HFFc6 (cell line): ENCODE measurements around the gene PPP2R5E. TPM values are rescaled to one million over a fixed set of nuclear protein-coding genes. Genes with fewer than 3 reads are reported as not detected.

Experiments
- DNase-seq: peaks from one replicate; pipeline ENCODE4 v3.0.0-alpha.2; 2018
- H3K27ac Mint-ChIP-seq: 2 replicates; pipeline ENCODE4 v1.8.0; 2020; ENCODE audit warnings: mild to moderate bottlenecking, mixed read lengths
- H3K27me3 Mint-ChIP-seq: 2 replicates; pipeline ENCODE4 v1.8.0; 2021; ENCODE audit warnings: mild to moderate bottlenecking, moderate library complexity, mixed read lengths; ENCODE audit not compliant: insufficient read depth
- H3K36me3 Mint-ChIP-seq: 2 replicates; pipeline ENCODE4 v1.8.0; 2021; ENCODE audit warnings: low read depth, mixed read lengths
- H3K4me1 Mint-ChIP-seq: 2 replicates; pipeline ENCODE4 v1.8.0; 2020; ENCODE audit warnings: low read depth, mixed read lengths
- H3K4me3 Mint-ChIP-seq: 2 replicates; pipeline ENCODE4 v1.8.0; 2020; ENCODE audit warnings: mild to moderate bottlenecking, moderate library complexity, mixed read lengths
- H3K9me3 Mint-ChIP-seq: 2 replicates; pipeline ENCODE4 v1.8.0; 2020; ENCODE audit warnings: mild to moderate bottlenecking, mixed read lengths
- total RNA-seq, 6 experiments: library from RNA; stranded (reverse); fragmentation: NEBNext Ultra II Directional; extraction: Animal tissue kit (Norgen Biotek cat#: 25700); gene quantifications; 2 replicates in 1 of 6; 3 replicates in 5 of 6; pipeline ENCODE4 v1.2.3, GENCODE V29; 2021
- TF ChIP-seq, protein P1 (sequence below): fragments of 200-600 bp; sonication (generic); IDR thresholded peaks from 2 replicates; pipeline ENCODE4 v1.5.0; 2021; ENCODE audit warnings: antibody characterized with exemption, mild to moderate bottlenecking

The PPP2R5E gene
- total RNA-seq, 6 experiments from 2014 or later: 50.1 to 56.8 (median 54.3) TPM

DNA sequence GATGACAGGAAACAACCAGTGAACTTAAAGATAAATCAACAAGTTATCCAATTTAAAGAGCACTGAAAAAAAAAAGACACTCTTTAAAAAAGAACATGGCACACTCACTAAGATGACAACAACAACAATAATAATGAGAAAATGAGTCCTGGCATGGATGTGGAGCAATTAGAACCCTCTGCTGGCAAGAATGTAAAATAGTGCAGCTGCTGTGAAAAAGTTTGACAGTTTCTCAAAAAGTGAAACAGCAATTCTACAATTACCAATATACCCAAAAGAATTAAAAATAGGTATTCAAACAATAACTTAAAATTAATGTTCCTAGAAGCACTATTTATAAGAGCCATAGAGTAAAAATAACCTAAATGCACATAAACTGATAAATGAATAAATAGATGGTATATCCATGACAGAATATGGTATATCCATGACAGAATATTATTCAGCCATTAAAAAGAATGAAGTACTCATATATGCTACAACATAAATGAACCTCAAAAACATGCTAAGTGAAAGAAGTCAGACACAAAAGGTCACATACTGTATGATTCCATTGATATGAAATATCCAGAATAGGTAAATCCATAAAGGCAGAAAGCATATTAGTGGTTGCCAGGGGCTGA, 175.3 kb downstream of the PPP2R5E start:
- Mint-ChIP-seq H3K9me3 (no peaks in the 10 kb centered on the region; the same call in 1 of the 2 replicates), H3K4me1 (no peaks in the 10 kb centered on the region), H3K27me3 (peaks cover 2% of the 10 kb centered on the region; the same call in 1 of the 2 replicates), H3K4me3 (no peak overlapping the region), H3K27ac (no peak overlapping the region), H3K36me3 (peaks cover 10% of the 10 kb centered on the region; the same call in 1 of the 2 replicates)
- TF ChIP-seq, protein P1, sequence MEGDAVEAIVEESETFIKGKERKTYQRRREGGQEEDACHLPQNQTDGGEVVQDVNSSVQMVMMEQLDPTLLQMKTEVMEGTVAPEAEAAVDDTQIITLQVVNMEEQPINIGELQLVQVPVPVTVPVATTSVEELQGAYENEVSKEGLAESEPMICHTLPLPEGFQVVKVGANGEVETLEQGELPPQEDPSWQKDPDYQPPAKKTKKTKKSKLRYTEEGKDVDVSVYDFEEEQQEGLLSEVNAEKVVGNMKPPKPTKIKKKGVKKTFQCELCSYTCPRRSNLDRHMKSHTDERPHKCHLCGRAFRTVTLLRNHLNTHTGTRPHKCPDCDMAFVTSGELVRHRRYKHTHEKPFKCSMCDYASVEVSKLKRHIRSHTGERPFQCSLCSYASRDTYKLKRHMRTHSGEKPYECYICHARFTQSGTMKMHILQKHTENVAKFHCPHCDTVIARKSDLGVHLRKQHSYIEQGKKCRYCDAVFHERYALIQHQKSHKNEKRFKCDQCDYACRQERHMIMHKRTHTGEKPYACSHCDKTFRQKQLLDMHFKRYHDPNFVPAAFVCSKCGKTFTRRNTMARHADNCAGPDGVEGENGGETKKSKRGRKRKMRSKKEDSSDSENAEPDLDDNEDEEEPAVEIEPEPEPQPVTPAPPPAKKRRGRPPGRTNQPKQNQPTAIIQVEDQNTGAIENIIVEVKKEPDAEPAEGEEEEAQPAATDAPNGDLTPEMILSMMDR: peak; percentile 59
- no peak for DNase-seq

DNA sequence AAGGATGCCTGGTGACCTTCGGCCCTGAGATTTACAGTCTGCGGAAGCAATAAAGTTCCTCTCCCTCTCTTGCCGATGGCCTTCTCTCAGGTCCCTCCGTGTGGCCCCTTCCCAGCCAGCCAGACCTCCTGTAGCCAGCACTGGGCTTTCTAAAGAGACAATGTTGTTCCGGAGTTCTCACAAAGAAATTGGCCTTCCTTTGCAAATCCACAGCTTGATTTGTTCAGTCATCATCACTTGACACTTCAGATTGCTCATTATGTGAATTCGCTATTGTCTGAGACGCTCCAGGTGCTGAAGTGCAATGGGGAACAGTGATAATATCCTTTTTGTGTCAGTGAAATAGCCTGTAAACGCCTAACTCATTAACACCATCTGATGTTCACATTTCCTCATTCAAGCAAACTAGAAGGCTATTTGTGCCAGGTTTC, 180.8 kb downstream of the PPP2R5E start:
- no peak overlapping the region for H3K27ac Mint-ChIP-seq
- H3K27me3 Mint-ChIP-seq: peaks cover 4% of the 10 kb centered on the region
- TF ChIP-seq, protein P1: no peak
- H3K9me3 Mint-ChIP-seq: no peaks in the 10 kb centered on the region; the same call in 1 of the 2 replicates
- no peaks in the 10 kb centered on the region for H3K36me3 Mint-ChIP-seq
- DNase-seq: no peak
- no peak overlapping the region for H3K4me3 Mint-ChIP-seq
- no peaks in the 10 kb centered on the region for H3K4me1 Mint-ChIP-seq

DNA sequence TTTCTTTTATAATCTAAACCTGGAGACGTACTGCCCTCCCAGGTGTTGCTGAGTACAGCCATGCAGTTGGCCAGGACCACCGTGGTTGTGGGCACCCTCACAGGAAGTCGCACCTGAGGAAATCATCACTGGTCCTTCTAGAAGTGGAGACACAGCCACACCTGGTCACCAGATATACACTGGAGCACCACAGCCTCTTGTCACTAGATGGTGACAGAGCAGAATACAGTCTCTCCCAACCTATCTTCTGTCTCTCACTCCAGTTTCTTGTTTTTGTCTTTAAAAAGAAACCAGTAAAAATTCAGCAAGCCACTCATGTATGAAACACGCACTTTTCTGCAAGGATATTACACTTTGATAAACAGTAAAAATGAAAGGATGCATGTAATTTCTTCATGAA, 181.4 kb downstream of the PPP2R5E start:
- TF ChIP-seq, protein P1: no peak
- no peak overlapping the region for H3K27ac Mint-ChIP-seq
- peaks cover 4% of the 10 kb centered on the region for H3K27me3 Mint-ChIP-seq
- no peaks in the 10 kb centered on the region for H3K4me1 Mint-ChIP-seq
- no peak overlapping the region for H3K4me3 Mint-ChIP-seq
- H3K36me3 Mint-ChIP-seq: no peaks in the 10 kb centered on the region
- DNase-seq: no peak
- H3K9me3 Mint-ChIP-seq: no peaks in the 10 kb centered on the region; the same call in 1 of the 2 replicates

DNA sequence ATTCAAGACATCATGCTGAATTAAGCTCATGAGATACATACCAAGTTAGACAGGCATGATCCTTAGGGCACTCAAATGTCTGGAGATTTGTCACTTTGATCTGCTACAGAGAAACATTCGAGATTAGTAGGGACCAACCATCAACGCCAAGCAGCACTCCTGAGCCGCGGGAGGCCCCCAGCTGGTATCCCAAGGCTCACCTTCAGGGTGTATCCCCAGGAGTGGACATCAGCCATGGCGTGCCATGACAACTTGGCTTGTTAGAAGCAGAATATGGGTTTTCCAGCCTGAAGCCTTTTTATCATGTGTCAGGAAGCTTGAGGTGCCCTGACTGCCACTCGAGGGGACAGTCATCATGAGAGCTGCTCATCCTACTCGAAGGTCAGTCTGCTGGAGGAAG, 185.3 kb downstream of the PPP2R5E start:
- DNase-seq: no peak
- H3K4me3 Mint-ChIP-seq: no peak overlapping the region
- H3K9me3 Mint-ChIP-seq: no peaks in the 10 kb centered on the region
- peaks cover 12% of the 10 kb centered on the region for H3K27me3 Mint-ChIP-seq
- TF ChIP-seq, protein P1: no peak
- H3K4me1 Mint-ChIP-seq: no peaks in the 10 kb centered on the region
- H3K27ac Mint-ChIP-seq: no peak overlapping the region
- no peaks in the 10 kb centered on the region for H3K36me3 Mint-ChIP-seq

DNA sequence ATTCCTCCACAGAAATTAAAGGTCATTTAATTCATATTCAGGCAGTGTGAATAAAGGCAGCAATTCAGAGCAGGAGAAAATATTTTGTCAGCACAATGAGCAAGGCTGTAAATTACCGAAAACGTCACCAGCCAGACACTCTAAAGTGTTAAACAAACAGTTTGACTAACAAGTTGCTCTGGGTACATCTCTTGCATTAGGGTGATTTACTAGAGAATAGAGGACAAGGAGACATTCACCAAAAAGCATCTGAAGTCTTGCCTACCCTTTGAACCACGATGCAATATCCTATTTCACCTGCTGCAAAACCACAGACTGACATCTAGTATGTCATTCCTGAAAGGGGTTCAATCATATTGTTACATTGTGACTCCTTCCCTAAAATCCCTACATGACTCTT, 197.4 kb downstream of the PPP2R5E start:
- TF ChIP-seq, protein P1: no peak
- Mint-ChIP-seq H3K9me3 (no peaks in the 10 kb centered on the region), H3K4me3 (no peak overlapping the region), H3K27me3 (peaks cover 10% of the 10 kb centered on the region), H3K4me1 (no peaks in the 10 kb centered on the region), H3K36me3 (no peaks in the 10 kb centered on the region), H3K27ac (no peak overlapping the region)
- DNase-seq: no peak
